Mammary epithelial cell (primary cell): Measurements from ENCODE around the gene ATP2A3.

Experiments
- EZH2 ChIP-seq: IDR thresholded peaks from 2 replicates; pipeline ENCODE4 v1.6.1; 2012; ENCODE audit warnings: low read length, inconsistent platforms, borderline replicate concordance
- TF ChIP-seq, protein P1 (sequence below), 2 donors: IDR thresholded peaks in 1 of 2; conservative IDR thresholded peaks in 1 of 2; 2 replicates each; pipeline ENCODE4 v1.5.1; 2011 to 2012; ENCODE audit warnings: inconsistent platforms in 2 of 2, low read length in 2 of 2, mild to moderate bottlenecking in 2 of 2, control low read depth in 1 of 2, low read depth in 1 of 2; ENCODE audit not compliant: insufficient read depth in 1 of 2; ENCODE audit errors: extremely low read depth in 1 of 2

DNA sequence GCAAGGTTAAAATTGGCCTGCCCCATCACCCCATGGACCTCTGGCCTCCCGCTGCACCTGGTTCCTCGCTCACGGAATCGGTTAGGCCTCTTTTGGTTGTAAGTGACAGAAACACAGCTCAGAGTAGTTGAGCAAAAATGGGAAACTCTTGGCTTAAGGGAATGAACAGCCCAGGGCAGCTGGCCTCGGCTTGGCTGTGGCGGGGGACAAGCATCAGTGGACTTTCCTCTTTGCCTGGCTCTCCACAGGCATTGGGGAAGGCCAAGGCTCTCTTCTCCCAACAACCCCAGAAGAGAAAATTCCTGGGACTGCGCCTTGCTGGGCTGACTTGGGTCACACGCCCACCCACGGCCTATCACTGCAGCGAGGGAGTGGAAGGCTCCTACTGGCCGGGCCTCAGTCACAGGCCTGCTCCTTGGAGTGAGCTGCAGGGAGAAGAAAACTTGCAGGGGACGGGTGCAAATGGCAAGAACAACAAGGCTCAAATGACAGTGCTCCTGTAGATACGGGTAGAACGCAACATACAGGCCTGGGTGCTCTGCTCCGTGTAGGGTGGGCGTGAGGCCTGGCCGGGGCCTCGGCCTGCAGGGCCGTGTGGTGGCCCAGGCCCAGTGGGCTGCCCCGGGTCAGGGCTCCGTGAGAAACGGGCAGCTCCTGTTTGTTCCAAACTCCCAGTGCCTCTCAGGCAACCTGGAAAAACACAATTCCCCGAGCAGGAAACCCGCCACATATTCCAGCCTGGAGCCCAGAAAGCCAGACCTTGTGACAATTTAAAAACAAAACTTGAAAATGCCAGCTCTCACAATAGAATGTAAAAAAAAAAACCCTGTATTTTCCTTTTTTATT, 25.0 kb upstream of the ATP2A3 start:
- TF ChIP-seq, protein P1, sequence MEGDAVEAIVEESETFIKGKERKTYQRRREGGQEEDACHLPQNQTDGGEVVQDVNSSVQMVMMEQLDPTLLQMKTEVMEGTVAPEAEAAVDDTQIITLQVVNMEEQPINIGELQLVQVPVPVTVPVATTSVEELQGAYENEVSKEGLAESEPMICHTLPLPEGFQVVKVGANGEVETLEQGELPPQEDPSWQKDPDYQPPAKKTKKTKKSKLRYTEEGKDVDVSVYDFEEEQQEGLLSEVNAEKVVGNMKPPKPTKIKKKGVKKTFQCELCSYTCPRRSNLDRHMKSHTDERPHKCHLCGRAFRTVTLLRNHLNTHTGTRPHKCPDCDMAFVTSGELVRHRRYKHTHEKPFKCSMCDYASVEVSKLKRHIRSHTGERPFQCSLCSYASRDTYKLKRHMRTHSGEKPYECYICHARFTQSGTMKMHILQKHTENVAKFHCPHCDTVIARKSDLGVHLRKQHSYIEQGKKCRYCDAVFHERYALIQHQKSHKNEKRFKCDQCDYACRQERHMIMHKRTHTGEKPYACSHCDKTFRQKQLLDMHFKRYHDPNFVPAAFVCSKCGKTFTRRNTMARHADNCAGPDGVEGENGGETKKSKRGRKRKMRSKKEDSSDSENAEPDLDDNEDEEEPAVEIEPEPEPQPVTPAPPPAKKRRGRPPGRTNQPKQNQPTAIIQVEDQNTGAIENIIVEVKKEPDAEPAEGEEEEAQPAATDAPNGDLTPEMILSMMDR (conservative IDR thresholded peaks at IDR 0.05 in 1 of 2, IDR thresholded peaks at IDR 0.05 in 1 of 2; ENCODE audit: extremely low read depth in 1 of 2, insufficient read depth in 1 of 2, low read depth in 1 of 2, low read length in 2 of 2): no peak
- no peak for TF ChIP-seq EZH2
